NCI-H1930 (cell line): Measurements from ENCODE around the gene KCNB1.

Source experiments
- DNase-seq, 2 experiments: peaks; one replicate each; lab custom pipeline; 2025; lab: John Stamatoyannopoulos, UW

KCNB1 gene

DNA sequence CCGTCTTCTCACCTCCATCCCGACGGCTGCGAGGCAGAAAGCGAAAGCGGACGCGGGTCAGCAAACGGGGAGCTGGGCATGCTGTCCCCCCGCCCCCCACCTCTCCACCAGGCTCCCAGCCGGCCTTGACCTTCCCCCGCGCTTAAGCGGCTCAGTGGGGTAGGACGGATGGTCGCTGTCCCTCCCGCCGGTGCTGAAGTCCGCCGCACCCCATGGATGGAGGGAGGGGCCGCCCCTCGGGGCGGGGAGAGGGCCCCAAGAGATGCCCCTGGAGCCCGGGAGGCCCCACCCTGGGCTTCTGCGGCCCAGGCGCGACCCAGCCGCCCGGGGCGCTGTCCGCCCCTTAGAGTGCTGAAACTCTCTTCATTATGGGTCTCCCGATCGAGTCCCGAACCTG is at the start of gene KCNB1:
KCNB1 (minus strand) TSS at position 48 of the 397 bp plus-strand sequence. CDS start 188 bp downstream, outside the sequence.
- no peak for DNase-seq

DNA sequence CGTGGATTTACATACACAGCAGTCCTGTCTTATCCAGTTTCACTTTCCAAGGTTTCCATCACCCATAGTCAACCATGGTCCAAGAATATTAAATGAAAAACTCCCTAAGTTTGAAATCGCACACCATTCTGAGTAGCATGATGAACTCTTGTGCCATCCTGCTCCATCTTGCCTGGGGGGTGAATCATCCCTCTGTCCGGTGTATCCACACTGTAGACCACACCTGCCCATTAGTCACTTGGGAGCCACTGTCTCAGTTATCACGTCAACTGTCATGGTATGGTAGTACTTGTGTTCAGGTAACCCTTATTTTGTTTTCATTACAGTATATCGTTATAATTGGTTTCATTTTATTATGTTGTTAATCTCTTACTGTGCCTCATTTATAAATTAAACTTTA is 47.0 kb upstream of the KCNB1 start:
- DNase-seq = no peak

GRCh38 chr20:49526568-49526967 is 44.1 kb upstream of the KCNB1 start:
- no peak for DNase-seq

DNA sequence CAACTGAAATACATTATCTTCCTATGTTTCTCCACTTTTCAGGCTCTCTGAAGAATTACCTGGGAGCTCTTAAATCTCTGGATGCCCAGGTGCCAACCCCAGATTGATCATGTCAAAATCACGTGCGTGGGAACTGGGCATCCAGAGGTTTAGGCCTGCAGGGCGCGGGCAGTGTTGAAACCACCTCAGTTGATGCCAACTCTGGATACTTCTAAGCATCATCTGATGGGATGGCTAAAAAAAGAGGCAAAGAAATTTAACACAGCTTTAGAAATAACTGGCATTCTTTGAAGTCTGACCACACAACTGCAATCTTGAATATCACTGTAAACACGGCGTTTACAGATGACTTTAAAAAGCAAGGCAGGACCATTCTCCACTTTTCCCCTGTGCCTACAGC is 43.6 kb upstream of the KCNB1 start:
- no peak for DNase-seq

DNA sequence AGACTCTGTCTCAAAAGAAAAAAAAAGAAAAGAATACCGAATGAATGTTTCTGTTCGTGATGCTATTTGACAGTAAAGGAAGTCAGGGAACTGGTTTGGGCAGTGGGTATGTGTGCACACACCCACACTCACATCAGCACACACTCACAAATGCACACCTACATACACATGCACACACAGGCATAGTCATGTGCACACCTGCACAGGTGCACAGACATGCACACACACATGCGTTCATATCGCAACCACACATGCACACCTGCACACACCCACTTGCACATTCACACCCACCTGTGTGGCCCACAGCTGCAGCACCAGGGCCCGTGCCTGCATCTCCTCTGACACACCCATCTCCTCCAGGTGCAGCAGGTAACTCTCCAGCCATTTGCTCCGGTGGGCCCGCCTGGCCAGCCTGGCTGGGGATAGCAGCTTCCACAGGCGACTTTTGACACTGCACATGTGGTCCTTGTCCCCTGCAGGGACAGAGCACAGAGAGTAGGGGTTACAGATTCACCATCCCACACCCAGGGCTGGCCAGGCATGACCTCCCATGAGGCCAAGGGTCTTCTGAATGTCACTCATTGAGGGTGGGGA is 41.4 kb upstream of the KCNB1 start:
- no peak for DNase-seq

GRCh38 chr20:49521356-49521755 is 38.9 kb upstream of the KCNB1 start:
- no peak for DNase-seq

DNA sequence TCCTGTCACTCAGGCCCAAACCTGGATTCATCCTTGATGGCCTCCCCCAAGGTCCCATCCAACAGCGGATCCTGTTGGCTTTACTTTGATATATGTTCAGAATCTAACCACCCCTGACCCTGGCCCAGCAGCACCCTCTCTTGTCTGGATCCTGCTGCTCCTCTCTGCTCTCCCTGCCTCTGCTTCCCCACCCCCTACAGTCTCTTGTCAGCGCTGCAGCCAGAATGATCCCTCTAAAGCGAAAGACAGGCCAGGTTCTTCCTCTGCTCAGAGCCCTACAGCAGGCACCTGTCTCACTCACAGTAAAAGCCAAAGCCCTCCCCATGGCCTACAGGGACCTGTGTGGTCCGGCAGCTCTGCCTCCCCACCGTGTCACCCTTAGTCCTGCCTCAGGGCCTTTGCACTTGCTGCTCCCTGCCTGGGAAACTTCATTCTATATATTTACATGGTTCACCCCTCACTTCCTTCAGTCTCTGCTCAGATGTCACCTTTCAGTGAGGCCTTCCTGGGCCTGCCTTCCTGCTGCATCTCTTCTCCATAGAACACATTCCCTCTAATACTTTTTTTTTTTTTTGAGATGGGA is 37.4 kb upstream of the KCNB1 start:
- DNase-seq = no peak

DNA sequence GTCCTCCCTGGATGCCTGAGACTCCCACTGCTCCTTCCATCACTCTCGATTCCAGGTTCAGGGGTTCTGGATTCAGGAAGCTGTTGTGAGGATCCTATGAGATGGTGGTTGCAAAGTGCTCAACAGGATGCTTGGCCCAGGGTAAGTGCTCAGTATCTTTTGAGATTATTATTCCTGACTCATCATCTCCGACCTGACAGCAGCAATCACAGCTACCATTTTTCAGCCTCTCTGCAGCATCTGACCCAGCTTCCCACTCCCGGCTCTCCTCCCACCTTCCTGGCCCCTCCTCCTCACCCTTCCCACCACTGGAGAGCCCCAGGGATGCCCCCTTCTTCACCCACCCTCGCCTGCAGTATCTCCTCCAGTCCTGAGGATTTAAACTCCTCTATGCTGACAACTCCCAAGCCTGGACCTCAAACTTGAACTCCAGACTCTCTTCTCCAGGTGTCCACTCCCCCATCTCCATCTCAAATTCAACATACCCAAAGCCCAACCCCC is 36.8 kb upstream of the KCNB1 start:
- no peak for DNase-seq

GRCh38 chr20:49518576-49518975 is 36.1 kb upstream of the KCNB1 start:
- no peak for DNase-seq

GRCh38 chr20:49517805-49518100 is 35.3 kb upstream of the KCNB1 start:
- DNase-seq = no peak

DNA sequence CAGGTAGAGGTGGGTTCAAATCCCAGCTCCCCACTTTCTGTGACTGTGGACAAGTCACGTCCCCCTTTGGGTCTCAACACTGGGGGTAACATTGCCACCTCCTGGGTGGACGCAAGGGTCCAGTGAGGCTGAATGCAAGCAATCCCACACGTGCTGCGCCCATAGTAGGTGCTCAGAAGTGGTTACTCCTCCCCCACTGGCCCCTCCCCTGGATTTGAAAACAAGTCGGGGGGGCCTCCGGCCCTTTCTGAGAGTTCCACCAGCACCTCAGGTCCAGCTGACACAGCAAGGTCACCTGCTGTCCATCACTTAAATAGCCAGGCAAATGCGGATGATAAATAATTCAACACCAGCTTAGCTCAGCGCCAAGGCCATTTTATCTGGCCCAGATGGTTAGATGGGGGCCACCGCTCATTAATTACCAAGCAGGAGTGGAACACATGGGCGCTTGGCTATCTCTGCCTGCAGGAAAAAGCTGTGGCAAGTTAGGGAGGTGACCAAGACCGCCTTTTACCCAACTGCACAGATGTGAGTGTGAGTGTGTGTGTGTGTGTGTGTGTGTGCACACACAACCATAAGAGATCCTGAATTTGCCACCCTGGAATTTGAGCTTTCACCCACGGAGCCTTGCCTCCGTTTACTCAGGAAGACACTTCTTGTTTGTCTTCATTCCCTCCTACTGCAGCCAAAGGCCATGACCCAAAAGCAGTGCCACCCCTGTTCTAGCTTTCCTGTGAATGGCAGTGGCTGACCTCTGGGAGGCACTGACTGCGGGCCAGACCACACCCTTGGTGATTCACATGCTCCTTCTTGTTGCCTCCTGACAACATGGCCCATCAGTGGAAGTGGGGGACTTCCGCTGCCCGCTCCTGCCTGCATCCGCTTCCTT is 34.7 kb upstream of the KCNB1 start:
- DNase-seq = no peak

DNA sequence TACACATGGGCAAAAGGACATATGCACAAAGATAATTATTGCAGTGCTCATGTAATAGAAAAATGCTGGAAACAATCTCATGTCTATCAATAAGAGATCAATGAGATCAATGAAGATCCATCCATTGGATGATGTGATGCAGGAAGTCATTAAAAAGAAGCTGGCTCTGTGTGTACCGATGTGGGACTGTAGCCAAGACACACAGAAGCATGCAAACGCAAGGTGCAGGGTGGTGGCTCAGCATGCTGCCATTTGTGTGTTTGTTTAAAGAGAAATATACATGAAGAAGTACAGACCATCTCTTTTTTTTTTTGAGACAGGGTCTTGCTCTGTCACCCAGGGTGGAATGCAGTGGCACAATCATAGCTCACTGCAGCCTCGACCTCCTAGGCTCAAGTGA is 33.1 kb upstream of the KCNB1 start:
- DNase-seq = no peak

DNA sequence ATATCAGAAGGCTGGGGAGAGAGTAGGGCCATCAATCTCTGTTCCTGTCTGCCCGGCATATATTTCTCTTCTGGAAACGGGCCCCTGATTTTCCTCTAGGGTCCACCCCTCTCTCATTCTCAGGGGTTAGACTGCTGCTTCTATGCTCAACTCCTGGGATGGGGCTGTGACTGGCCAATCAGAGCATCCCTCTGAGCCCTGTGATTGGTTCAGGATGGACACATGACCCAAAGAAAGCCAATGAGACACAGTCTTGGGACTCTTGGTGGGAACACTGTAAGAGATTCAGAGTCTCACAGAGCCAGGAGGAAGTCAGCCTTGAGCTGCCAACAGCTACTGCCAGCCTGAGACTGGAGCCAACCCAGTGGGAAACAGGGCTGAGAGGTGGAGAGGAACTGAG is 31.0 kb upstream of the KCNB1 start:
- no peak for DNase-seq

DNA sequence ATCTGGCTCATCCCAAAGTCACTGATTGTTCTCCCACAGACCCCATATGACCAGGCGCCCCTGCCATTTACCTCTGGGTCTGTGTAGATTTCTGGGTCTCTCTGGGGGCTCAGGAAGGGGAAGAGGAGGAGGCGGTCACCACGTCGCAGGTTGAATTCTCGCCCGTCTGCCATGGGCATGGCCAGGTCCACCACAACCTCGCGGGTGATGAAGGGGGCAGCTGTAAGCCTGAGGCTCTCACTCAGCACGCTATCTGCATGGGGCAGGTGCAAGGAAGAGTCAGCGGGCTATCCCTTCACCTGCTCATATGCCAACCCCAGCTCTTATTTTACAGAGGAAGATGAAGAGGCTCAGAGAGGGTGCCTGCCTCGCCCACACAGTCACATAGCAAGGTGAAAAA is 30.5 kb upstream of the KCNB1 start:
- DNase-seq = no peak

DNA sequence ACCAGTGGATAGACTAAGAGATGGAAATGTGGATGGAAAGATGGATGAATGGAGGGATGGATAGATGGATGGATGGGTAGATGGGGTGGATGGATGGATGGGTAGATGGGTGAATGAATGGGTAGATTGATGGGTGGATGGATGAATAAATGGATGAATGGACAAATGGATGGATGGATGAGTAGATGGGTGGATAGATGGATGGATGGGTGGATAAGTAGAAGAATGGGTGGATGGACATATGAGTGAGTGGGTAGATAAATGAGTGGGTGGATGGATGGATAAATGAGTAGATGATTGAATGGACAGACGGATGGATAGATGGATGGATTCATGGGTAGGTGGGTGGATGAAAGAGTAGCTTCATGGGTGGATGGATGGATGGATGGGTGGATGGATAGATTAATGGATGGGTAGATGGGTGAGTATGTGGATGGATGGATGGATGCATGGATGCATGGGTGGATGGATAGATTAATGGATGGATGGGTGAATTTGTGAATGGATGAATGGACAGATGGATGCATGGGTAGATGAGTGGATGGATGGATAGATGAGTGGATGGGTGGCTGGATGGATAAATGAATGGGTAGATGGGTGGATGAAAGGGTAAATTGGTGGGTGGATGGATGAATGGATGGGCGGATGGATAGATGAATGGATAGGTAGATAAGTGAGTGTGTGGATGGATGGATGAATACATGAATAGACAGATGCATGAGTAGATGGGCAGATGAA is 29.5 kb upstream of the KCNB1 start:
- DNase-seq = no peak

- no peak for DNase-seq
Measured at GRCh38 chr20:49510562-49511122, 28.2 kb upstream of the KCNB1 start.

- peak in 1 of 2 experiments; percentile 36 for DNase-seq
Measured at GRCh38 chr20:49508435-49509199, 26.1 kb upstream of the KCNB1 start.

DNA sequence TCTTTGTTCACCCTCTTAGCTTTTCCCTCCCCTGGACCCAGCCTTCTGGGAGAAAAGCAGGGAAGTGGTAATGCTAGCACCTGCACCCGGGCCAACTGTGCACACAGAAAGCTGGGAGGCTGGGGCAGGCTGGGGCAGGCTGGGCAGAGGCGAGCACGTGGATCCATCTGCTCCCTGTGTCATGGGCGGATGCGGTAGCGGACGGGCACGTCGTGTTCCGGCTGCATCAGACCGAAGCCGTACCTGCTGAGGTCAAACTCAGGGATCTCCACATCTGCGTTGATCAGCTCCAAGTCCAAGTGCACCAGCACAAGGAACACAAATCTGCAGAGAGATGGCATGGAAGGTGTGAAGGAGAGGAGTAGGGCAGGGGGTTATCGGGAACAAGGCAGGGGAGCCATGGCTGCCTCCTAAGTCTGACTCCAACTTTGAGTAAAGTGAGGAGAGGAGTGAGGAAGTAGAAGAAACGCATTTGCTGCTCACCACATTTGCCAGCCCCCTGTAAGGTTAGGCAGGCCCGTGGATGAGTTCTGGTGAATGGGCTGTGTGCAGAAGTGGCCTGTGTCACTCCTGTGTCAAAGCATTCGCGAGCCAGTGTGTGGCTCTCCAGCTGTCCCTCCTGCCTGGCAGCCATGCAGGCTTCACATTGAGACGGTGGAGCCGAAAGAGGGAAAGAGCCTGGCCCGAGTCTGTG is 25.4 kb upstream of the KCNB1 start:
- no peak for DNase-seq

DNA sequence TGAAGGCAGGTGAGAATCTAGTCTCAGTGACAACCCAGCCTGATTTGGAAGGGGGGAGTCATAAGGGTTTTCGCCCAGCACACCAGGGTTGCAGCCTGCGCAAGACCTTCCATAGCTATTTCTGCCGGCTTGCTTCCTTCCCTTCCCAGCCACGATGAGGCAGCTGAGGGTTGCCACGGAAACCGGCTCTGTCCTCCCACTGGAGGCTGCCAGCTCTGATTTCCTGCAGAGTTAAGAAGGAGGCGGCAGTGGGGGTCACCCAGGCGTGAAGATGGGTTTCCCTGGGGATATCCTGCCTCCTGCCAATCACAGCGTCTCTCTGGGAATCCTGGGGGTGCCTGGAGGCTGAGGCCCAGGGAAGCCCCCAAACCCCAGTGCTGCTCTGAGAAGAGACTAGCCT is 23.1 kb upstream of the KCNB1 start:
- peak in 1 of 2 experiments; percentile 22 for DNase-seq

- DNase-seq = no peak
Measured at GRCh38 chr20:49503176-49503575, 20.7 kb upstream of the KCNB1 start.

- DNase-seq = no peak
Measured at GRCh38 chr20:49501917-49502316, 19.4 kb upstream of the KCNB1 start.
